Measurements from ENCODE around the gene MAD1L1.

The MAD1L1 gene

DNA sequence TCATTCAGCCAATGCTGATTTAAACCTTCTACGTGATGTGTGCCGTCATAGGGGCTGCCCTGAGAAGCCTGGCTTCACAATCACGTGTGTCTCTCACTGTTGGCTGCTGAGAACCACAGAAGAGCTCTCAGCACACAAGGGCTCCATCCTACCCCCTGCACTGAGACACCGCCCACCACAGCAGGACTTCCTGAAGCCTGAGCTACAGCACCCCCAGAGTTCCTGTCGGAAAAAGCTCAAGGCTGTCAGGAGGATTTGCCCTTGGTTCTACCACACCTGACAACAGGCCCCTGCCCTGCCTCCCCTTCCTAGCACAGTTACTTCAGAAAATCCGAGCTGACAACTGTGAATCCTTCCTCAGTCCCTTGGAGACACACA is 191.9 kb downstream of the MAD1L1 start:
- ATAC-seq: no peak
- TF ChIP-seq BACH2 (CRISPR knock-in tag; IDR thresholded peaks at IDR 0.05; ENCODE audit: borderline replicate concordance) (no peak), ZNF565 (CRISPR knock-in tag; conservative IDR thresholded peaks at IDR 0.05; ENCODE audit: low read depth) (no peak), CSDC2 (CRISPR knock-in tag; IDR thresholded peaks at IDR 0.05) (no peak), ESRRG (CRISPR knock-in tag; IDR thresholded peaks at IDR 0.05) (no peak), ZFP3 (CRISPR knock-in tag; IDR thresholded peaks at IDR 0.05) (no peak), TCF4 (CRISPR knock-in tag; IDR thresholded peaks at IDR 0.05; ENCODE audit: borderline replicate concordance) (no peak)
- TF ChIP-seq, protein P1, sequence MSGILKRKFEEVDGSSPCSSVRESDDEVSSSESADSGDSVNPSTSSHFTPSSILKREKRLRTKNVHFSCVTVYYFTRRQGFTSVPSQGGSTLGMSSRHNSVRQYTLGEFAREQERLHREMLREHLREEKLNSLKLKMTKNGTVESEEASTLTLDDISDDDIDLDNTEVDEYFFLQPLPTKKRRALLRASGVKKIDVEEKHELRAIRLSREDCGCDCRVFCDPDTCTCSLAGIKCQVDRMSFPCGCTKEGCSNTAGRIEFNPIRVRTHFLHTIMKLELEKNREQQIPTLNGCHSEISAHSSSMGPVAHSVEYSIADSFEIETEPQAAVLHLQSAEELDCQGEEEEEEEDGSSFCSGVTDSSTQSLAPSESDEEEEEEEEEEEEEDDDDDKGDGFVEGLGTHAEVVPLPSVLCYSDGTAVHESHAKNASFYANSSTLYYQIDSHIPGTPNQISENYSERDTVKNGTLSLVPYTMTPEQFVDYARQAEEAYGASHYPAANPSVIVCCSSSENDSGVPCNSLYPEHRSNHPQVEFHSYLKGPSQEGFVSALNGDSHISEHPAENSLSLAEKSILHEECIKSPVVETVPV (CRISPR knock-in tag; IDR thresholded peaks at IDR 0.05): no peak
- TF ChIP-seq, protein P2, sequence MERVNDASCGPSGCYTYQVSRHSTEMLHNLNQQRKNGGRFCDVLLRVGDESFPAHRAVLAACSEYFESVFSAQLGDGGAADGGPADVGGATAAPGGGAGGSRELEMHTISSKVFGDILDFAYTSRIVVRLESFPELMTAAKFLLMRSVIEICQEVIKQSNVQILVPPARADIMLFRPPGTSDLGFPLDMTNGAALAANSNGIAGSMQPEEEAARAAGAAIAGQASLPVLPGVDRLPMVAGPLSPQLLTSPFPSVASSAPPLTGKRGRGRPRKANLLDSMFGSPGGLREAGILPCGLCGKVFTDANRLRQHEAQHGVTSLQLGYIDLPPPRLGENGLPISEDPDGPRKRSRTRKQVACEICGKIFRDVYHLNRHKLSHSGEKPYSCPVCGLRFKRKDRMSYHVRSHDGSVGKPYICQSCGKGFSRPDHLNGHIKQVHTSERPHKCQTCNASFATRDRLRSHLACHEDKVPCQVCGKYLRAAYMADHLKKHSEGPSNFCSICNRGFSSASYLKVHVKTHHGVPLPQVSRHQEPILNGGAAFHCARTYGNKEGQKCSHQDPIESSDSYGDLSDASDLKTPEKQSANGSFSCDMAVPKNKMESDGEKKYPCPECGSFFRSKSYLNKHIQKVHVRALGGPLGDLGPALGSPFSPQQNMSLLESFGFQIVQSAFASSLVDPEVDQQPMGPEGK (CRISPR knock-in tag; IDR thresholded peaks at IDR 0.05; ENCODE audit: borderline replicate concordance): no peak

DNA sequence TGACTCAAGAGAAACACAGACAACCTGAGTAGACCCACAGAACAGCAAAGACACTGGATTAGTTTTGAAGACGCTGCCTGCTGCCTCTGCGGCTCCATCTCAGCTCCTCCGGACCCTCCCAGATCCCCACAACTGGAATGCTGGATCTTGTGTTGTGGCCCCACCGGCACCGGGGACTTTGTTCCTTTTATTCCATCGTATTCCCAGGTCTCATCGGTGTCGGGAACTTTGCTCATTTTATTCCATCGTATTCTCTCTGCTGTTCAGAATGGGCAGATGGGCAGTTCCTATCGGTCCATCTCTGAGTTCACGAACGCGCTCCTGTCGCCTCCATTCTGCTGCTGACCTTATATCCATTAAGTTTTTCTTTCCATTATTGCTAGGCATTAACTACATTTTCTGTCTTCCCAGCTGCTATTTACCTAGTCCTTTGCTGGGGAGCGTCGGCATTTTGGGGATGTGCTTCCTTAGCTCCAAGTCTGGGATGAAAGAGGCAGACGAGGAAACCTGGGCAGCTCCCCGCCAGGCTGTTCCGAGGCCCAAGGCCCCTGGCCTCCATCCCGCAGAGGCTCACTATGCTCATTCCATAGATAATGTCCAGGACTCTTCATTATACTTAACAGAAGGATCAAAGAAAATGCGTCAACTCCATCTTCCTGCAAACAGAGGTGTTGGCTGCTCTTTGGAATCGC is 192.4 kb downstream of the MAD1L1 start:
- TF ChIP-seq, protein P3, sequence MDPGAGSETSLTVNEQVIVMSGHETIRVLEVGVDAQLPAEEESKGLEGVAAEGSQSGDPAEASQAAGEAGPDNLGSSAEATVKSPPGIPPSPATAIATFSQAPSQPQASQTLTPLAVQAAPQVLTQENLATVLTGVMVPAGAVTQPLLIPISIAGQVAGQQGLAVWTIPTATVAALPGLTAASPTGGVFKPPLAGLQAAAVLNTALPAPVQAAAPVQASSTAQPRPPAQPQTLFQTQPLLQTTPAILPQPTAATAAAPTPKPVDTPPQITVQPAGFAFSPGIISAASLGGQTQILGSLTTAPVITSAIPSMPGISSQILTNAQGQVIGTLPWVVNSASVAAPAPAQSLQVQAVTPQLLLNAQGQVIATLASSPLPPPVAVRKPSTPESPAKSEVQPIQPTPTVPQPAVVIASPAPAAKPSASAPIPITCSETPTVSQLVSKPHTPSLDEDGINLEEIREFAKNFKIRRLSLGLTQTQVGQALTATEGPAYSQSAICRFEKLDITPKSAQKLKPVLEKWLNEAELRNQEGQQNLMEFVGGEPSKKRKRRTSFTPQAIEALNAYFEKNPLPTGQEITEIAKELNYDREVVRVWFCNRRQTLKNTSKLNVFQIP (CRISPR knock-in tag; IDR thresholded peaks at IDR 0.05; ENCODE audit: borderline replicate concordance, low read depth): no peak
- TF ChIP-seq GLIS3 (CRISPR knock-in tag; IDR thresholded peaks at IDR 0.05) (no peak), TOX (CRISPR knock-in tag; IDR thresholded peaks at IDR 0.05; ENCODE audit: borderline replicate concordance) (no peak), ESRRG (CRISPR knock-in tag; IDR thresholded peaks at IDR 0.05) (no peak), ZNF565 (CRISPR knock-in tag; conservative IDR thresholded peaks at IDR 0.05; ENCODE audit: low read depth) (no peak), ZC3H10 (CRISPR knock-in tag; IDR thresholded peaks at IDR 0.05) (no peak), TCF4 (CRISPR knock-in tag; IDR thresholded peaks at IDR 0.05; ENCODE audit: borderline replicate concordance) (no peak)
- no peak for ATAC-seq

DNA sequence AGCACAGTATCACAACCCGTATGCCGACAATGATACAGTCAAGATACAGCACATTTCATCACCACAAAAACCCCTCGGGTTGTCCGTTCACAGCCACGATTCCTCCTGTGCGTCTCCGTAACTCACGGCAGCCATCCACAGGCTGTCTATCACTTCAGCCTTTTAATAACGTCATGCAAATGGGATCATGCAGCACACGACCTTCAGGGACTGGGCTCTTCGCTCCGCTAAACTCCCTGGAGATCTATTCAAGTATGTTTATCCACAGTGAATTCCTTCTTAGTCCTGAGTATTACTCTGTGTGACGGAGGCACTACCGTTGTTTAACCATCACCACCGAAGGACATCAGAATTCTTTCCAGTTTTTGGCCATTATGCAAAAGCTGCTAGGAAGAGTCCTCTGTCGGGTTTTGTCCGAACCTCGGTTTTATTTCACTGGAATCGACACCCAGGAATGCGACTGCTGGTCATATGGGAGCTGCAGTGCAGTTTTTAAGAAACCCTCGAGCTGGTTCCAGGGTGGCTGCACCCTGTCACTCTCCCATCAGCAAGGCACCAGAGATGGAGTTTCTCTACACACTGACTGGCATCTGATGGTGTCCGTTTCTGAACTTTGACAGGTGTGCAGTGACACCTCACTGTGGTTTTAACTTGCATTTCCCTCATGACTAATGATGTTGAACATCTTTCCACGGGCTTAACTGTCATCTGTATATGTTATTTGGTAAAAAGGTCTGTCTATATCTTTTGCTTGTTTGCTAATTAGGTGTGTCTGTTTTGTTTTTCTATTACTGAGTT is 193.6 kb downstream of the MAD1L1 start:
- no peak for ATAC-seq
- TF ChIP-seq ISL1 (CRISPR knock-in tag; IDR thresholded peaks at IDR 0.05) (no peak), ARNTL (CRISPR knock-in tag; IDR thresholded peaks at IDR 0.05; ENCODE audit: borderline replicate concordance, low read depth) (no peak), ZFP3 (CRISPR knock-in tag; IDR thresholded peaks at IDR 0.05) (no peak), ZNF565 (CRISPR knock-in tag; conservative IDR thresholded peaks at IDR 0.05; ENCODE audit: low read depth) (no peak), TCF4 (CRISPR knock-in tag; IDR thresholded peaks at IDR 0.05; ENCODE audit: borderline replicate concordance) (no peak), PPARA (CRISPR knock-in tag; IDR thresholded peaks at IDR 0.05; ENCODE audit: borderline replicate concordance) (no peak), OSR1 (CRISPR knock-in tag; IDR thresholded peaks at IDR 0.05) (no peak), ZC3H10 (CRISPR knock-in tag; IDR thresholded peaks at IDR 0.05) (no peak), ZNF70 (CRISPR knock-in tag; IDR thresholded peaks at IDR 0.05) (no peak), RARB (CRISPR knock-in tag; IDR thresholded peaks at IDR 0.05) (no peak), ESRRG (CRISPR knock-in tag; IDR thresholded peaks at IDR 0.05) (no peak), GLIS3 (CRISPR knock-in tag; IDR thresholded peaks at IDR 0.05) (no peak), ZFP30 (CRISPR knock-in tag; IDR thresholded peaks at IDR 0.05) (no peak)
- TF ChIP-seq, protein P4, sequence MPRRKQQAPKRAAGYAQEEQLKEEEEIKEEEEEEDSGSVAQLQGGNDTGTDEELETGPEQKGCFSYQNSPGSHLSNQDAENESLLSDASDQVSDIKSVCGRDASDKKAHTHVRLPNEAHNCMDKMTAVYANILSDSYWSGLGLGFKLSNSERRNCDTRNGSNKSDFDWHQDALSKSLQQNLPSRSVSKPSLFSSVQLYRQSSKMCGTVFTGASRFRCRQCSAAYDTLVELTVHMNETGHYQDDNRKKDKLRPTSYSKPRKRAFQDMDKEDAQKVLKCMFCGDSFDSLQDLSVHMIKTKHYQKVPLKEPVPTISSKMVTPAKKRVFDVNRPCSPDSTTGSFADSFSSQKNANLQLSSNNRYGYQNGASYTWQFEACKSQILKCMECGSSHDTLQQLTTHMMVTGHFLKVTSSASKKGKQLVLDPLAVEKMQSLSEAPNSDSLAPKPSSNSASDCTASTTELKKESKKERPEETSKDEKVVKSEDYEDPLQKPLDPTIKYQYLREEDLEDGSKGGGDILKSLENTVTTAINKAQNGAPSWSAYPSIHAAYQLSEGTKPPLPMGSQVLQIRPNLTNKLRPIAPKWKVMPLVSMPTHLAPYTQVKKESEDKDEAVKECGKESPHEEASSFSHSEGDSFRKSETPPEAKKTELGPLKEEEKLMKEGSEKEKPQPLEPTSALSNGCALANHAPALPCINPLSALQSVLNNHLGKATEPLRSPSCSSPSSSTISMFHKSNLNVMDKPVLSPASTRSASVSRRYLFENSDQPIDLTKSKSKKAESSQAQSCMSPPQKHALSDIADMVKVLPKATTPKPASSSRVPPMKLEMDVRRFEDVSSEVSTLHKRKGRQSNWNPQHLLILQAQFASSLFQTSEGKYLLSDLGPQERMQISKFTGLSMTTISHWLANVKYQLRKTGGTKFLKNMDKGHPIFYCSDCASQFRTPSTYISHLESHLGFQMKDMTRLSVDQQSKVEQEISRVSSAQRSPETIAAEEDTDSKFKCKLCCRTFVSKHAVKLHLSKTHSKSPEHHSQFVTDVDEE (CRISPR knock-in tag; IDR thresholded peaks at IDR 0.05): no peak
- TF ChIP-seq, protein P1 (CRISPR knock-in tag; IDR thresholded peaks at IDR 0.05): no peak
- TF ChIP-seq, protein P3 (CRISPR knock-in tag; IDR thresholded peaks at IDR 0.05; ENCODE audit: borderline replicate concordance, low read depth): no peak
- TF ChIP-seq, protein P5, sequence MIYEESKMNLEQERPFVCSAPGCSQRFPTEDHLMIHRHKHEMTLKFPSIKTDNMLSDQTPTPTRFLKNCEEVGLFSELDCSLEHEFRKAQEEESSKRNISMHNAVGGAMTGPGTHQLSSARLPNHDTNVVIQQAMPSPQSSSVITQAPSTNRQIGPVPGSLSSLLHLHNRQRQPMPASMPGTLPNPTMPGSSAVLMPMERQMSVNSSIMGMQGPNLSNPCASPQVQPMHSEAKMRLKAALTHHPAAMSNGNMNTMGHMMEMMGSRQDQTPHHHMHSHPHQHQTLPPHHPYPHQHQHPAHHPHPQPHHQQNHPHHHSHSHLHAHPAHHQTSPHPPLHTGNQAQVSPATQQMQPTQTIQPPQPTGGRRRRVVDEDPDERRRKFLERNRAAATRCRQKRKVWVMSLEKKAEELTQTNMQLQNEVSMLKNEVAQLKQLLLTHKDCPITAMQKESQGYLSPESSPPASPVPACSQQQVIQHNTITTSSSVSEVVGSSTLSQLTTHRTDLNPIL (CRISPR knock-in tag; IDR thresholded peaks at IDR 0.05; ENCODE audit: low read depth): no peak

Measured in SK-N-SH treated with all-trans-retinoic acid at 6 μM for 48 hours (cell line).